Lower leg skin (tissue), 3 donors: ENCODE measurements around the gene SERPINA3.

Source experiments
- CTCF ChIP-seq, 3 donors: fragments of 450-650 bp; IDR thresholded peaks; one replicate each; pipeline ENCODE4 v1.5.1; 2016; ENCODE audit warnings: antibody characterized with exemption in 3 of 3, mild to moderate bottlenecking in 3 of 3, moderate library complexity in 2 of 3
- POLR2A ChIP-seq, 2 donors: fragments of 450-650 bp; IDR thresholded peaks; one replicate each; pipeline ENCODE4 v1.6.1; 2016 to 2017; ENCODE audit warnings: antibody characterized with exemption in 2 of 2, mild to moderate bottlenecking in 1 of 2, moderate library complexity in 1 of 2

- TF ChIP-seq POLR2A (IDR thresholded peaks at IDR 0.05) (no peak), CTCF (IDR thresholded peaks at IDR 0.05) (no peak)
Measured at GRCh38 chr14:94646066-94646465, 33.9 kb downstream of the SERPINA3 start.
